ENCODE results near the gene AGBL2.

AGBL2 gene

GRCh38 chr11:47725442-47726117 lies 10.4 kb upstream of the AGBL2 start:
- peaks cover 5% of the 10 kb centered on the region; the same call in 1 of the 2 replicates for H3F3A ChIP-seq (ENCODE audit: low read depth)

DNA sequence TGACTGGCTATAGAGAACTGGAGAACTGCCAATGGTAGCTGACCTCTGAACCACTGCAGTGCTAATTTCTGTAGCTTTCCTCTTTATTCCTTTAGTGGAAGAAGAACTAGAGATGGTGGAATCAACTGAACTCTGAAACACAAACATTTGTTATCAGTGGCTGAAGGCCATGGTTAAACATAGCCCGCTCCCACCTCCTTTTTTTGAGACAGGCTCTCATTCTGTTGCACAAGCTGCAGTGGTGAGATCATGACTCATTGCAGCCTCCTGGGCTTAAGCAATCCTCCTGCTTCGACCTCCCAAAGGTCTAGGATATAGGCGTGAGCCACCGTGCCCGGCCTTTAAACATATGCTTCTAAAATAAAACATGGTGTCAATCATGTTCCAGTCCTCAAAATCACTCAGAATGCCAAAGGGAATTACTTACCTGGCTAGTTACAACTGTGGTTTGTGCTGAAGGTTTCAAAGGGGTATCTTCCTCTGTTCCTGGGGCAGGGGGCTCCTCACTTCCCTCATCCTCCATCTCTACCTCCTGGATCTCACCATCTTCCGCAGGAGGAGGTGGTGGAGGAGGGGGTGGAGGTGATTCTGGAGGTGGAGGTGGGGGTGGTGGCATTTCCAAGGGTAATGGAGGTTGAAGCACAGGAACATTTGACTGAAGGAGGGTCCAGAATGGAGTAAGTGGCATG lies 9.0 kb upstream of the AGBL2 start:
- Histone ChIP-seq H3K4me1 (ENCODE audit: insufficient read depth, low read length, poor library complexity, severe bottlenecking) (no peaks in the 10 kb centered on the region), H3K9me2 (replicated peaks; ENCODE audit: low read depth, low read length) (no peaks in the 10 kb centered on the region), H3K9me3 (ENCODE audit: insufficient read depth, low read depth, low read length) (no peaks in the 10 kb centered on the region), H4K20me1 (ENCODE audit: insufficient read depth, low read length, poor library complexity, severe bottlenecking) (no peaks in the 10 kb centered on the region), H3K9ac (ENCODE audit: low read depth, low read length, poor library complexity, severe bottlenecking) (no peak overlapping the region), H3K36me3 (ENCODE audit: insufficient read depth, low read length) (peaks cover 87% of the 10 kb centered on the region), H3K4me2 (ENCODE audit: low read depth, low read length, poor library complexity, severe bottlenecking) (no peak overlapping the region), H3K27me3 (ENCODE audit: insufficient read depth, low read length, poor library complexity, severe bottlenecking) (no peaks in the 10 kb centered on the region), H3K79me2 (ENCODE audit: insufficient read depth, low read length) (no peaks in the 10 kb centered on the region), H2AFZ (ENCODE audit: low read length) (no peak overlapping the region), H3F3A (ENCODE audit: low read depth) (peaks cover 5% of the 10 kb centered on the region; the same call in 1 of the 2 replicates), H3K4me3 (ENCODE audit: low read length, poor library complexity, severe bottlenecking) (no peak overlapping the region)
- TF ChIP-seq EZH2phosphoT487 (IDR thresholded peaks at IDR 0.05; ENCODE audit: borderline replicate concordance) (no peak), CTCF (conservative IDR thresholded peaks at IDR 0.05; ENCODE audit: low read length) (no peak)

More at GRCh38 chr11:47725442-47726117, 10.4 kb upstream of the AGBL2 start:
- Histone ChIP-seq H3K9me2 (replicated peaks; ENCODE audit: low read depth, low read length) (no peaks in the 10 kb centered on the region), H3K79me2 (ENCODE audit: insufficient read depth, low read length) (no peaks in the 10 kb centered on the region), H3K36me3 (ENCODE audit: insufficient read depth, low read length) (peaks cover 90% of the 10 kb centered on the region; the same call in 1 of the 2 replicates), H3K9me3 (ENCODE audit: insufficient read depth, low read depth, low read length) (no peaks in the 10 kb centered on the region), H2AFZ (ENCODE audit: low read length) (no peak overlapping the region), H3K4me2 (ENCODE audit: low read depth, low read length, poor library complexity, severe bottlenecking) (no peak overlapping the region), H4K20me1 (ENCODE audit: insufficient read depth, low read length, poor library complexity, severe bottlenecking) (no peaks in the 10 kb centered on the region), H3K4me3 (ENCODE audit: low read length, poor library complexity, severe bottlenecking) (no peak overlapping the region), H3K27me3 (ENCODE audit: insufficient read depth, low read length, poor library complexity, severe bottlenecking) (no peaks in the 10 kb centered on the region), H3K4me1 (ENCODE audit: insufficient read depth, low read length, poor library complexity, severe bottlenecking) (no peaks in the 10 kb centered on the region), H3K9ac (ENCODE audit: low read depth, low read length, poor library complexity, severe bottlenecking) (no peak overlapping the region)
- TF ChIP-seq EZH2phosphoT487 (IDR thresholded peaks at IDR 0.05; ENCODE audit: borderline replicate concordance) (no peak), CTCF (conservative IDR thresholded peaks at IDR 0.05; ENCODE audit: low read length) (no peak)

- Histone ChIP-seq H3K9me2 (replicated peaks; ENCODE audit: low read depth, low read length) (no peaks in the 10 kb centered on the region), H3K27me3 (ENCODE audit: insufficient read depth, low read length, poor library complexity, severe bottlenecking) (no peaks in the 10 kb centered on the region), H3K9ac (ENCODE audit: low read depth, low read length, poor library complexity, severe bottlenecking) (no peak overlapping the region), H2AFZ (ENCODE audit: low read length) (no peak overlapping the region), H3K9me3 (ENCODE audit: insufficient read depth, low read depth, low read length) (no peaks in the 10 kb centered on the region), H3K4me1 (ENCODE audit: insufficient read depth, low read length, poor library complexity, severe bottlenecking) (no peaks in the 10 kb centered on the region), H3K4me3 (ENCODE audit: low read length, poor library complexity, severe bottlenecking) (no peak overlapping the region), H3K79me2 (ENCODE audit: insufficient read depth, low read length) (no peaks in the 10 kb centered on the region), H3F3A (ENCODE audit: low read depth) (peaks cover 5% of the 10 kb centered on the region; the same call in 1 of the 2 replicates), H4K20me1 (ENCODE audit: insufficient read depth, low read length, poor library complexity, severe bottlenecking) (no peaks in the 10 kb centered on the region), H3K36me3 (ENCODE audit: insufficient read depth, low read length) (peaks cover 88% of the 10 kb centered on the region), H3K4me2 (ENCODE audit: low read depth, low read length, poor library complexity, severe bottlenecking) (no peak overlapping the region)
- TF ChIP-seq EZH2phosphoT487 (IDR thresholded peaks at IDR 0.05; ENCODE audit: borderline replicate concordance) (no peak), CTCF (conservative IDR thresholded peaks at IDR 0.05; ENCODE audit: low read length) (no peak)
These were observed 7.9 kb upstream of the AGBL2 start for GRCh38 chr11:47723041-47723440.
